Measurements from ENCODE around the gene ZFP92.
"Not testable (repeated sequence)": the region's sequence is repeated elsewhere in the genome, so short reads cannot be mapped to it uniquely, and the experiment has no call there.

The ZFP92 gene

GRCh38 chrX:153387345-153387744 is 23.9 kb upstream of the ZFP92 start:
- no peak overlapping the region for H3K4me3 ChIP-seq (ENCODE audit: low read length in 2 of 2)
- H3K27ac ChIP-seq (ENCODE audit: low read depth in 2 of 2, low read length in 2 of 2): no peak overlapping the region
- H3K36me3 ChIP-seq (ENCODE audit: control insufficient read depth in 2 of 2, insufficient read depth in 2 of 2, low read length in 2 of 2): no peaks in the 10 kb centered on the region
- no peak overlapping the region for H3K9ac ChIP-seq (ENCODE audit: low read depth in 1 of 2, low read length in 2 of 2)
- H3K4me1 ChIP-seq (ENCODE audit: control insufficient read depth in 2 of 2, insufficient read depth in 2 of 2, low read length in 2 of 2): no peaks in the 10 kb centered on the region
- no peaks in the 10 kb centered on the region for H3K9me3 ChIP-seq (ENCODE audit: control insufficient read depth in 2 of 2, low read length in 2 of 2)
- no peaks in the 10 kb centered on the region for H3K27me3 ChIP-seq (ENCODE audit: control insufficient read depth in 2 of 2, insufficient read depth in 2 of 2, low read length in 2 of 2)

GRCh38 chrX:153387987-153388721 is 23.1 kb upstream of the ZFP92 start:
- no peak overlapping the region for H3K9ac ChIP-seq (ENCODE audit: low read depth in 1 of 2, low read length in 2 of 2)
- no peaks in the 10 kb centered on the region for H3K9me3 ChIP-seq (ENCODE audit: control insufficient read depth in 2 of 2, low read length in 2 of 2)
- no peak overlapping the region for H3K27ac ChIP-seq (ENCODE audit: low read depth in 2 of 2, low read length in 2 of 2)
- H3K4me3 ChIP-seq (ENCODE audit: low read length in 2 of 2): no peak overlapping the region
- H3K36me3 ChIP-seq (ENCODE audit: control insufficient read depth in 2 of 2, insufficient read depth in 2 of 2, low read length in 2 of 2): no peaks in the 10 kb centered on the region
- H3K4me1 ChIP-seq (ENCODE audit: control insufficient read depth in 2 of 2, insufficient read depth in 2 of 2, low read length in 2 of 2): no peaks in the 10 kb centered on the region
- H3K27me3 ChIP-seq (ENCODE audit: control insufficient read depth in 2 of 2, insufficient read depth in 2 of 2, low read length in 2 of 2): no peaks in the 10 kb centered on the region

- H3K27ac ChIP-seq (ENCODE audit: low read depth in 2 of 2, low read length in 2 of 2): no peak overlapping the region
- no peaks in the 10 kb centered on the region for H3K36me3 ChIP-seq (ENCODE audit: control insufficient read depth in 2 of 2, insufficient read depth in 2 of 2, low read length in 2 of 2)
- H3K9me3 ChIP-seq (ENCODE audit: control insufficient read depth in 2 of 2, low read length in 2 of 2): no peaks in the 10 kb centered on the region
- no peaks in the 10 kb centered on the region for H3K4me1 ChIP-seq (ENCODE audit: control insufficient read depth in 2 of 2, insufficient read depth in 2 of 2, low read length in 2 of 2)
- no peaks in the 10 kb centered on the region for H3K27me3 ChIP-seq (ENCODE audit: control insufficient read depth in 2 of 2, insufficient read depth in 2 of 2, low read length in 2 of 2)
- no peak overlapping the region for H3K9ac ChIP-seq (ENCODE audit: low read depth in 1 of 2, low read length in 2 of 2)
- no peak overlapping the region for H3K4me3 ChIP-seq (ENCODE audit: low read length in 2 of 2)
Measured at GRCh38 chrX:153388722-153389459, 22.4 kb upstream of the ZFP92 start.

GRCh38 chrX:153389460-153389768 is 21.9 kb upstream of the ZFP92 start:
- H3K9ac ChIP-seq (ENCODE audit: low read depth in 1 of 2, low read length in 2 of 2); H3K4me1 ChIP-seq (ENCODE audit: control insufficient read depth in 2 of 2, insufficient read depth in 2 of 2, low read length in 2 of 2); H3K4me3 ChIP-seq (ENCODE audit: low read length in 2 of 2); H3K27ac ChIP-seq (ENCODE audit: low read depth in 2 of 2, low read length in 2 of 2); H3K36me3 ChIP-seq (ENCODE audit: control insufficient read depth in 2 of 2, insufficient read depth in 2 of 2, low read length in 2 of 2); H3K9me3 ChIP-seq (ENCODE audit: control insufficient read depth in 2 of 2, low read length in 2 of 2); H3K27me3 ChIP-seq (ENCODE audit: control insufficient read depth in 2 of 2, insufficient read depth in 2 of 2, low read length in 2 of 2): not testable (repeated sequence)

GRCh38 chrX:153392642-153393321 is 18.5 kb upstream of the ZFP92 start:
- H3K4me1 ChIP-seq (ENCODE audit: control insufficient read depth in 2 of 2, insufficient read depth in 2 of 2, low read length in 2 of 2): no peaks in the 10 kb centered on the region
- no peak overlapping the region for H3K4me3 ChIP-seq (ENCODE audit: low read length in 2 of 2)
- no peak overlapping the region for H3K9ac ChIP-seq (ENCODE audit: low read depth in 1 of 2, low read length in 2 of 2)
- H3K36me3 ChIP-seq (ENCODE audit: control insufficient read depth in 2 of 2, insufficient read depth in 2 of 2, low read length in 2 of 2): no peaks in the 10 kb centered on the region
- no peaks in the 10 kb centered on the region for H3K9me3 ChIP-seq (ENCODE audit: control insufficient read depth in 2 of 2, low read length in 2 of 2)
- H3K27me3 ChIP-seq (ENCODE audit: control insufficient read depth in 2 of 2, insufficient read depth in 2 of 2, low read length in 2 of 2): no peaks in the 10 kb centered on the region
- no peak overlapping the region for H3K27ac ChIP-seq (ENCODE audit: low read depth in 2 of 2, low read length in 2 of 2)

- H3K27ac ChIP-seq (ENCODE audit: low read depth in 2 of 2, low read length in 2 of 2): no peak overlapping the region
- H3K27me3 ChIP-seq (ENCODE audit: control insufficient read depth in 2 of 2, insufficient read depth in 2 of 2, low read length in 2 of 2): no peaks in the 10 kb centered on the region
- no peak overlapping the region for H3K9ac ChIP-seq (ENCODE audit: low read depth in 1 of 2, low read length in 2 of 2)
- H3K4me1 ChIP-seq (ENCODE audit: control insufficient read depth in 2 of 2, insufficient read depth in 2 of 2, low read length in 2 of 2): no peaks in the 10 kb centered on the region
- no peaks in the 10 kb centered on the region for H3K36me3 ChIP-seq (ENCODE audit: control insufficient read depth in 2 of 2, insufficient read depth in 2 of 2, low read length in 2 of 2)
- H3K9me3 ChIP-seq (ENCODE audit: control insufficient read depth in 2 of 2, low read length in 2 of 2): no peaks in the 10 kb centered on the region
- no peak overlapping the region for H3K4me3 ChIP-seq (ENCODE audit: low read length in 2 of 2)
Measured at GRCh38 chrX:153394612-153395011, 16.7 kb upstream of the ZFP92 start.

- Histone ChIP-seq H3K4me3 (ENCODE audit: low read length in 2 of 2) (no peak overlapping the region), H3K27ac (ENCODE audit: low read depth in 2 of 2, low read length in 2 of 2) (no peak overlapping the region), H3K27me3 (ENCODE audit: control insufficient read depth in 2 of 2, insufficient read depth in 2 of 2, low read length in 2 of 2) (no peaks in the 10 kb centered on the region), H3K4me1 (ENCODE audit: control insufficient read depth in 2 of 2, insufficient read depth in 2 of 2, low read length in 2 of 2) (no peaks in the 10 kb centered on the region), H3K9ac (ENCODE audit: low read depth in 1 of 2, low read length in 2 of 2) (no peak overlapping the region), H3K36me3 (ENCODE audit: control insufficient read depth in 2 of 2, insufficient read depth in 2 of 2, low read length in 2 of 2) (no peaks in the 10 kb centered on the region), H3K9me3 (ENCODE audit: control insufficient read depth in 2 of 2, low read length in 2 of 2) (no peaks in the 10 kb centered on the region)
Measured at GRCh38 chrX:153395613-153396319, 15.5 kb upstream of the ZFP92 start.

- no peaks in the 10 kb centered on the region for H3K9me3 ChIP-seq (ENCODE audit: control insufficient read depth in 2 of 2, low read length in 2 of 2)
- H3K27me3 ChIP-seq (ENCODE audit: control insufficient read depth in 2 of 2, insufficient read depth in 2 of 2, low read length in 2 of 2): no peaks in the 10 kb centered on the region
- no peak overlapping the region for H3K4me3 ChIP-seq (ENCODE audit: low read length in 2 of 2)
- no peaks in the 10 kb centered on the region for H3K36me3 ChIP-seq (ENCODE audit: control insufficient read depth in 2 of 2, insufficient read depth in 2 of 2, low read length in 2 of 2)
- no peak overlapping the region for H3K27ac ChIP-seq (ENCODE audit: low read depth in 2 of 2, low read length in 2 of 2)
- H3K4me1 ChIP-seq (ENCODE audit: control insufficient read depth in 2 of 2, insufficient read depth in 2 of 2, low read length in 2 of 2): no peaks in the 10 kb centered on the region
- H3K9ac ChIP-seq (ENCODE audit: low read depth in 1 of 2, low read length in 2 of 2): no peak overlapping the region
Measured at GRCh38 chrX:153396320-153397195, 14.7 kb upstream of the ZFP92 start.

GRCh38 chrX:153397256-153397960 is 13.9 kb upstream of the ZFP92 start:
- Histone ChIP-seq H3K36me3 (ENCODE audit: control insufficient read depth in 2 of 2, insufficient read depth in 2 of 2, low read length in 2 of 2) (no peaks in the 10 kb centered on the region), H3K4me1 (ENCODE audit: control insufficient read depth in 2 of 2, insufficient read depth in 2 of 2, low read length in 2 of 2) (no peaks in the 10 kb centered on the region), H3K9me3 (ENCODE audit: control insufficient read depth in 2 of 2, low read length in 2 of 2) (no peaks in the 10 kb centered on the region), H3K4me3 (ENCODE audit: low read length in 2 of 2) (no peak overlapping the region), H3K27ac (ENCODE audit: low read depth in 2 of 2, low read length in 2 of 2) (no peak overlapping the region), H3K27me3 (ENCODE audit: control insufficient read depth in 2 of 2, insufficient read depth in 2 of 2, low read length in 2 of 2) (no peaks in the 10 kb centered on the region), H3K9ac (ENCODE audit: low read depth in 1 of 2, low read length in 2 of 2) (no peak overlapping the region)
